GM12878 (cell line): ENCODE measurements around the gene ZNF883. TPM values are rescaled to one million over a fixed set of nuclear protein-coding genes. Genes with fewer than 3 reads are reported as not detected.

Source experiments
- ATAC-seq: fragments of 200-7000 bp; cut with Tn5 transposase; 3 replicates; pipeline ENCODE4 v1.9.1; 2020; ENCODE audit warnings: mild to moderate bottlenecking, moderate library complexity
- BruUV-seq: library from RNA; stranded (reverse); fragments of 400-500 nt; replicated peaks from 2 replicates; lab custom pipeline; 2021; lab: Mats Ljungman, UMichigan
- CTCF ChIA-PET: fragments of 300-600 bp; sonication (Branson Sonifier 250); formaldehyde crosslinking; extraction: SDS; loops from one replicate; lab custom pipeline; 2021; ENCODE audit warnings: inconsistent platforms; lab: Yijun Ruan, JAX
- POLR2A ChIA-PET: fragments of 350-600 bp; formaldehyde crosslinking; extraction: SDS; loops from one replicate; lab custom pipeline; 2021; ENCODE audit warnings: inconsistent platforms; lab: Charles Lee
- RAD21 ChIA-PET: fragments of 300-600 bp; sonication (Branson Sonifier 250); formaldehyde crosslinking; loops from one replicate; lab custom pipeline; 2023; ENCODE audit warnings: antibody characterized with exemption; ENCODE audit not compliant: unreplicated experiment; lab: Charles Lee
- SMC1A ChIA-PET: fragments of 300-600 bp; sonication (Branson Sonifier 250); formaldehyde crosslinking; loops from one replicate; lab custom pipeline; 2023; ENCODE audit not compliant: unreplicated experiment, uncharacterized antibody; lab: Charles Lee
- DNase-seq: peaks from one replicate; pipeline ENCODE4 v3.0.0-alpha.2; 2011; ENCODE audit warnings: low read depth, low spot score
- FAIRE-seq: peaks from 3 replicates; lab custom pipeline; 2011; peaks lifted over from hg19 to GRCh38; lab: Jason Lieb, UNC
- H2AFZ ChIP-seq: 2 replicates; pipeline ENCODE4 v1.6.0; 2011; ENCODE audit warnings: low read depth, low read length, control low read depth; ENCODE audit not compliant: control insufficient read depth
- H3K27ac ChIP-seq: 2 replicates; pipeline ENCODE4 v1.5.1; 2011; ENCODE audit warnings: control low read depth; ENCODE audit not compliant: control insufficient read depth, insufficient read depth
- H3K27me3 ChIP-seq, 2 experiments: replicated peaks in 1 of 2; 2 replicates each; pipeline versions ENCODE4 v1.6.0 to v1.6.1; 2011; ENCODE audit warnings: low read length in 1 of 2; ENCODE audit not compliant: control insufficient read depth in 2 of 2, insufficient read depth in 2 of 2
- H3K36me3 ChIP-seq, 2 experiments: 2 replicates each; pipeline ENCODE4 v1.5.1; 2011; ENCODE audit warnings: low read length in 1 of 2; ENCODE audit not compliant: control insufficient read depth in 2 of 2, insufficient read depth in 2 of 2
- H3K4me1 ChIP-seq: 2 replicates; pipeline ENCODE4 v1.6.1; 2011; ENCODE audit warnings: mild to moderate bottlenecking, low read length, moderate library complexity, mixed read lengths; ENCODE audit not compliant: control insufficient read depth, insufficient read depth
- H3K4me2 ChIP-seq: 2 replicates; pipeline ENCODE4 v1.6.0; 2011; ENCODE audit warnings: control low read depth; ENCODE audit not compliant: control insufficient read depth, insufficient read depth
- H3K4me3 ChIP-seq: fragments of 200-600 bp; sonication (generic); 2 replicates; pipeline ENCODE4 v1.5.1; 2016
- H3K79me2 ChIP-seq: 2 replicates; pipeline ENCODE4 v1.6.0; 2011; ENCODE audit warnings: low read length; ENCODE audit not compliant: control insufficient read depth, insufficient read depth
- H3K9ac ChIP-seq: 2 replicates; pipeline ENCODE4 v1.8.0; 2011; ENCODE audit warnings: low read length, control low read depth, mixed read lengths; ENCODE audit not compliant: control insufficient read depth, insufficient read depth
- H3K9me3 ChIP-seq: replicated peaks from 3 replicates; pipeline ENCODE4 v1.5.1; 2011; ENCODE audit warnings: mild to moderate bottlenecking, low read length; ENCODE audit not compliant: control insufficient read depth, insufficient read depth
- H4K20me1 ChIP-seq: 2 replicates; pipeline ENCODE4 v1.6.0; 2011; ENCODE audit not compliant: control insufficient read depth, insufficient read depth
- CBX5 ChIP-seq: sonication (generic); IDR thresholded peaks from 2 replicates; pipeline ENCODE4 v1.6.1; 2016; ENCODE audit warnings: low read depth, moderate library complexity, mild to moderate bottlenecking, inconsistent platforms
- GATAD2B ChIP-seq: fragments of 450-650 bp; conservative IDR thresholded peaks from 2 replicates; pipeline ENCODE4 v1.6.1; 2017; ENCODE audit warnings: low read depth, mild to moderate bottlenecking, moderate library complexity
- IRF3 ChIP-seq: fragments of 450-650 bp; IDR thresholded peaks from 2 replicates; pipeline ENCODE4 v1.6.1; 2014; ENCODE audit warnings: mild to moderate bottlenecking
- NR2C2 ChIP-seq: IDR thresholded peaks from 2 replicates; pipeline ENCODE4 v1.6.1; 2011; ENCODE audit warnings: borderline replicate concordance, low read depth; ENCODE audit not compliant: control insufficient read depth, insufficient read length
- PKNOX1 ChIP-seq: fragments of 450-650 bp; IDR thresholded peaks from 2 replicates; pipeline ENCODE4 v1.6.1; 2016; ENCODE audit warnings: mild to moderate bottlenecking
- SIN3A ChIP-seq: IDR thresholded peaks from 2 replicates; pipeline ENCODE4 v1.6.1; 2012; ENCODE audit warnings: low read depth, low read length, improper control_type of control experiment
- SMAD1 ChIP-seq: fragments of 450-650 bp; IDR thresholded peaks from 2 replicates; pipeline ENCODE4 v1.6.1; 2018; ENCODE audit warnings: mild to moderate bottlenecking, low read depth; ENCODE audit not compliant: partially characterized antibody
- ZNF274 ChIP-seq: IDR thresholded peaks from one replicate; pipeline ENCODE4 v1.8.0; 2011; ENCODE audit not compliant: insufficient read length, insufficient read depth
- ZZZ3 ChIP-seq: IDR thresholded peaks from 2 replicates; pipeline ENCODE4 v1.6.1; 2011; ENCODE audit warnings: low read depth; ENCODE audit not compliant: control insufficient read depth, insufficient read length
- WGBS: methylation state at CpG from one replicate; pipeline ENCODE4 v1.1.6; 2016; ENCODE audit warnings: low lambda C conversion rate; ENCODE audit not compliant: insufficient replicate concordance, insufficient coverage; ENCODE audit errors: missing lambda C conversion rate; 5-methylcytosine and 5-hydroxymethylcytosine counted together
- in situ Hi-C: fragments of 300-500 bp; cut with MboI; formaldehyde crosslinking; loops from 9 replicates; pipeline ENCODE4 v1.14.3; 2018; ENCODE audit warnings: mixed read lengths
- intact Hi-C: fragments of 100-400 bp; cut with micrococcal nuclease; formaldehyde crosslinking; loops from one replicate; pipeline ENCODE4 v1.14.2; 2022; ENCODE audit not compliant: unreplicated experiment
- polyA plus RNA-seq, 11 experiments: library from polyadenylated mRNA; depleted of rRNA in 4 of 11; unstranded in 6 of 11; stranded (reverse) in 5 of 11; fragments of >200 nt; fragmentation: Nextera tagmentation in 4 of 11; fragmentation: Illumina TruSeq in 1 of 11; extraction: Ambion mirVana in 4 of 11; extraction: Trizol in 1 of 11; gene quantifications; 1 replicate in 1 of 11; 2 replicates in 10 of 11; pipeline versions ENCODE4 v1.2.1 to v1.2.3, GENCODE V29; 2011 to 2016; ENCODE audit warnings: inconsistent platforms in 2 of 11, missing spikeins in 2 of 11, low read depth in 1 of 11
- total RNA-seq, 4 experiments: library from RNA; depleted of rRNA in 3 of 4; stranded (reverse); fragments of >200 nt in 3 of 4; fragmentation: Illumina TruSeq in 1 of 4; extraction: Trizol in 1 of 4; gene quantifications; 2 replicates each; pipeline versions ENCODE4 v1.2.1 to v1.2.3, GENCODE V29; 2013 to 2021
- TF ChIP-seq, protein P1 (sequence below): fragments of 450-650 bp; IDR thresholded peaks from 2 replicates; pipeline ENCODE4 v1.6.1; 2016; ENCODE audit warnings: mild to moderate bottlenecking
- TF ChIP-seq, protein P2 (sequence below): IDR thresholded peaks from 2 replicates; pipeline ENCODE4 v1.6.1; 2011; ENCODE audit warnings: borderline replicate concordance, low read depth, mild to moderate bottlenecking, moderate library complexity, low read length; ENCODE audit not compliant: insufficient read depth, poor library complexity, severe bottlenecking

The ZNF883 gene
- total and polyA plus RNA-seq, 10 of the 15 experiments (the other 5 are each of a cell fraction or from before 2014, with no cell fraction given) = 0.10 to 0.72 (median 0.25) TPM

DNA sequence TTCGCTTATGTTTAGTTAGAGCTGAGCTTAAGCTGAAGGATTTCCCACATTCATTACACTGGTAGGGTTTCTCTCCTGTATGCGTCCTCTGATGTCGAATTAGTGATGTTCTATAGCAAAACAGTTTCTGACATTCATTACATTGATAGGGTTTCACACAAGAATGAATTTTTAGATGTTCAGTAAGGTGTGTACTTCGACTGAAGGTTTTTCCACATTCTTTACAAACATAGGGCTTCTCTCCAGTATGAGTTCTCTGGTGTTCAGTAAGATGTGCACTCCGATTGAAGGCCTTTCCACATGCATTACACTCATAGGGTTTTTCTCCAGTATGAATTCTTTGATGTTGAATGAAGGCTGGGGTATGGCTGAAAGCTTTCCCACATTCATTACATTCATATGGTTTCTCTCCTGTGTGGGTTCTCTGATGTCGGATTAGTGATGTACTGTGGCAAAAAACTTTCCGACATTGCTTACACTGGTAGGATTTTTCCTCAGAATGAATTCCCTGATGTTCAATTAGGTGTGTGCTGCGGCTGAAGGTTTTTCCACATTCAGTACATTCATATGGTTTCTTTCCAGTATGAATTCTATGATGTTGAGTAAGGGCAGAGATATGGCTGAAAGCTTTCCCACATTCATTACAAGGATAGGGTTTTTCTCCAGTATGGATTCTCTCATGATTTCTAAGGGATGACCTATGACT lies 14.6 kb downstream of the ZNF883 start:
- intact Hi-C loops = no loop called here
- TF ChIP-seq ZZZ3 (no peak), PKNOX1 (no peak), CBX5 (peak; percentile 69; the same call in 1 of the 2 replicates), SIN3A (no peak), SMAD1 (no peak), ZNF274 (peak; percentile 89), GATAD2B (no peak), NR2C2 (no peak), IRF3 (no peak)
- TF ChIP-seq, protein P1, sequence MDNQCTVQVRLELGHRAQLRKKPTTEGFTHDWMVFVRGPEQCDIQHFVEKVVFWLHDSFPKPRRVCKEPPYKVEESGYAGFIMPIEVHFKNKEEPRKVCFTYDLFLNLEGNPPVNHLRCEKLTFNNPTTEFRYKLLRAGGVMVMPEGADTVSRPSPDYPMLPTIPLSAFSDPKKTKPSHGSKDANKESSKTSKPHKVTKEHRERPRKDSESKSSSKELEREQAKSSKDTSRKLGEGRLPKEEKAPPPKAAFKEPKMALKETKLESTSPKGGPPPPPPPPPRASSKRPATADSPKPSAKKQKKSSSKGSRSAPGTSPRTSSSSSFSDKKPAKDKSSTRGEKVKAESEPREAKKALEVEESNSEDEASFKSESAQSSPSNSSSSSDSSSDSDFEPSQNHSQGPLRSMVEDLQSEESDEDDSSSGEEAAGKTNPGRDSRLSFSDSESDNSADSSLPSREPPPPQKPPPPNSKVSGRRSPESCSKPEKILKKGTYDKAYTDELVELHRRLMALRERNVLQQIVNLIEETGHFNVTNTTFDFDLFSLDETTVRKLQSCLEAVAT = no peak
- TF ChIP-seq, protein P2, sequence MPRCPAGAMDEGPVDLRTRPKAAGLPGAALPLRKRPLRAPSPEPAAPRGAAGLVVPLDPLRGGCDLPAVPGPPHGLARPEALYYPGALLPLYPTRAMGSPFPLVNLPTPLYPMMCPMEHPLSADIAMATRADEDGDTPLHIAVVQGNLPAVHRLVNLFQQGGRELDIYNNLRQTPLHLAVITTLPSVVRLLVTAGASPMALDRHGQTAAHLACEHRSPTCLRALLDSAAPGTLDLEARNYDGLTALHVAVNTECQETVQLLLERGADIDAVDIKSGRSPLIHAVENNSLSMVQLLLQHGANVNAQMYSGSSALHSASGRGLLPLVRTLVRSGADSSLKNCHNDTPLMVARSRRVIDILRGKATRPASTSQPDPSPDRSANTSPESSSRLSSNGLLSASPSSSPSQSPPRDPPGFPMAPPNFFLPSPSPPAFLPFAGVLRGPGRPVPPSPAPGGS = no peak
- TF ChIP-seq, all 136 proteins: peak for 2
- no peak for DNase-seq
- H3K4me1 ChIP-seq = no peaks in the 10 kb centered on the region
- no peak overlapping the region for H3K4me2 ChIP-seq
- WGBS = 38% methylated on average over 8 of the region's 8 CpGs
- ChIA-PET SMC1A (no interaction called here), CTCF (no interaction called here), RAD21 (no interaction called here), POLR2A (no interaction called here)
- ATAC-seq = no peak
- no peak overlapping the region for H3K4me3 ChIP-seq
- H3K9me3 ChIP-seq = peaks cover 9% of the 10 kb centered on the region; the same call in 2 of the 3 replicates
- no peak overlapping the region for H3K27ac ChIP-seq
- H3K79me2 ChIP-seq = no peaks in the 10 kb centered on the region
- no peaks in the 10 kb centered on the region for H3K36me3 ChIP-seq
- H3K9ac ChIP-seq = no peak overlapping the region
- no peak for FAIRE-seq
- no peaks in the 10 kb centered on the region for H3K27me3 ChIP-seq
- no TSS peak for BruUV-seq
- in situ Hi-C loops = no loop called here
- no peaks in the 10 kb centered on the region for H4K20me1 ChIP-seq
- H2AFZ ChIP-seq = no peak overlapping the region
